ENCODE data around the gene BCL11A.

BCL11A gene

DNA sequence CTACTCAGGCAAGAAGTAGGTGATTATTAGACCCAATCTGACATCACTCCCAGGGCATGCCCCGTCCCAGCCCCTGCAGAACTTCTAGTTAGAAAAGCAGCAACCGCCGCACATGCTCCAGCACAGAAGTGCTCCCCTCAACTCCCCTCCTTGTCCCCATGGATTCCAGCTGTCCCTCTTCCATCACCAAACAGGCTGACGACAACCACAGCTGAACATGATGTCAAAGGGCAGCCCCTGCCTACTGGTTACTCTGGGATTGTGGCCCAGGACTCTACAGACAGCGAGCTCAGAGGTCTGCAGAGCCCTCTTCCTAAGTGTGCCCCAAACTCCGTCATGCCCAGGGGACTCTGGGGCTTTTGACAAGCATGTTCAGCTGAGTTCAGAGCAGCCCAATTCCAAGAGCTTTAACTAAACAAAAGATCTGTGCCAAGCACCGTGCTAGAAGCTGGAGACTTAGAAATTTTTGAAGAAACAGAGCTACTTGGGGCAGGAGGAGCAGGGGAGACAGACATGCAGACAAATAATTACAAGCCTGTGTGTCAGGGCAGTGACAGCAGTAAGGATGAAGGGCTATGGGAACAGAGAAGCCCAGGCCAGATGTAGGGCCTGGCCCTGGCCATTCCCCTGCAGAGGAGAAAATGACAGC is 148.1 kb downstream of the BCL11A start:
- no peak for DNase-seq (ENCODE audit: low read depth)
